ENCODE measurements around the gene CSNK1D. TPM values are rescaled to one million over a fixed set of nuclear protein-coding genes. Genes with fewer than 3 reads are reported as not detected.

The CSNK1D gene
- total RNA-seq: 100 to 1,000 TPM; 166 to 170 TPM

DNA sequence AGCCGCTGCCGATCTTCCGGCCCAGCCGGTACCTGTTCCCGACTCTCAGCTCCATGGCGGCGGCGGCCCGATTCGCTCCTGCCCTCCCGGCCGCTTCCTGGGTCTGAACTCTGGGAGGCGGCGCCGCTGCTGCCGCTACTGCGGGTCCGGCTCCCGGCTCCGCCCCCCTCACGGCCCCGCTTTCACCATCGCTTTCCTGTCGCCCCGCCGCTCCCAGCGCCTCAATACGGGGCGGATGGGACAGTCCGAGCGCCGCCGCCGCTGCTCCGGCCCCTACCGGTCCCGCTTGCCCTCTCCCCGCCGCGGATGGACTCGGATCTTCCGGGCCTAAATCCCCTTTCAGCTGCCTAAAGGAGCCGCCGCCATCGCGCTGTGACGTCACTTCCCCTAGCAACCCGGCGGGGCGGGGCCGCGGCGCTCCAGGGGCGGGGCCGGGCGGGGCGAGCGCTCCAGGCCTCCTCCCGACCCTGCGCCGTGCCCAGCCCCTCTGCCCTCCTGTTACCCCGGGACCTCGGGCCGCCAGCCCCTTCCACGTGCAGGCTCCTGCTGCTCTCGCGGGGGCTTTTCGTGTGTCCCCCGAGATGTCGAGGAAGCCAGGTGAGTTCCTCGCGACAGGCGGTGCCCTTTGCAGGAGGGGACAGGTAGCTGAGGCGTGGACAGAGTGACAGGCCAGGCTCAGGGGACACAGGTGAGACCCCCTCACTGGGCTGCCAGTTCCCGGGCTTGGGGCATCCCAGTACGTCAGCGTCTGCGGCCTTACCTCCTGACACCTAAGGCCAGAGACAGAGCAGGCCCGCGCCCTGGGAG, at the start of gene CSNK1D:
TSS of gene CSNK1D (minus strand) at position 374 of the 807 bp plus-strand sequence. CDS start at position 55, 319 bp downstream.
- ATAC-seq (replicated peaks in 1 of 2) (peak; percentile 89 to 91), DNase-seq (peak; percentile 93)
- H3K9me3 Mint-ChIP-seq: no peaks in the 10 kb centered on the region
- H3K4me1 Mint-ChIP-seq (ENCODE audit: low read depth): peaks cover 55% of the 10 kb centered on the region
- peak within 1 kb of the TSS; percentile 90 to 97 for H3K4me3 Mint-ChIP-seq
- H3K27me3 Mint-ChIP-seq (ENCODE audit: low read depth): no peaks in the 10 kb centered on the region
- peak within 1 kb of the TSS; percentile 96 for H3K27ac Mint-ChIP-seq
- peaks cover 4 to 17% of the 10 kb centered on the region in 2 donors for H3K36me3 Mint-ChIP-seq (ENCODE audit: insufficient read depth in 2 of 2)

DNA sequence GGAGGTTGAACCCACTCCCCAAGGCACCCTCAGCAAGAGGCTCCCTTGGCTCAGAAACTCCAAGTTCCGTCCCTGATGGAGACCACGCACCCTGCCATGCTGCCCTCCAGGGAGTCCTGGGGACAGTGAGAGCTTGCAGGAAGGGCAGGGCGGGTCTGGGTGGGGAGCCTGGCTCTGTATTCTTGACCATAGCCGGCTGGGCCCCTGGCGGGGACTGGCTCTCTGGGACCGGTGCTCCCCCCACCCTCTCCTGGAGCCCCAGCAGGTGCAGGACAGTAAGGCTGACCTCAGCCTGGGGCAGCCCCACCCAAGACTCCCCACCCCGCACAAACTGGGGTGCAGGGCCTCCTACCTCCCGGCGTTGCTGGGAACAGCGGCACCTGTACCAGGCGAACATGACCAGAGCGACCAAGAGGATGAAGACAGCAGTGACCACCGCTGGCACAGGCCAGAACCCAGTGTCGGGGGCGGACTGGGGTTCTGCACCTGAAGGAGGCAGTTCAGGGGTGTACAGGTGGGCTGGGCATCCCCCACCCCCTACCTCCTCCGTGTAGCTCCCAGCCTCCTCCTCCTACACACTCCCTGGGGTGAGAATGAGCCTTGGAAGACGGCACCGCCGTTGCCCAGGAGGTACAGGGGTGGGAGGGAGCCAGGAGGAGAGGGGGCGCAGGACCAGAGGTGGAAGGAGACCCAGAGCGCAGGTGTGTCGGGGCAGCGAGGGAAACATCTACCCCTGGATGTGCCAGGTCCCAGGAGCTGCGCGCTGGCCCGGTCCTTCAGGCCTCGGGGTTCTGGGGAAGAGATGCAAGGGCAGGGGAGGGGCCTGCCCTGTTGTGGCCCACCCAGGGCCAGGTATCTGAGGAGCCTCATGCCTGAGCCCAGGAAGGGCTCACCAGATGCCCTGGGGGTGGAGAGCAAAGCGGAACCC, 49.3 kb upstream of the CSNK1D start:
- ATAC-seq (replicated peaks in 1 of 2): no peak
- no peak for DNase-seq
- H3K27ac Mint-ChIP-seq: peak overlapping the region; percentile 89
- H3K4me1 Mint-ChIP-seq (ENCODE audit: low read depth): peaks cover 24% of the 10 kb centered on the region
- H3K36me3 Mint-ChIP-seq (ENCODE audit: insufficient read depth in 2 of 2): peaks cover 6 to 14% of the 10 kb centered on the region in 2 donors
- no peaks in the 10 kb centered on the region for H3K27me3 Mint-ChIP-seq (ENCODE audit: low read depth)
- H3K9me3 Mint-ChIP-seq: no peaks in the 10 kb centered on the region
- H3K4me3 Mint-ChIP-seq: peak overlapping the region; percentile 85 to 90

DNA sequence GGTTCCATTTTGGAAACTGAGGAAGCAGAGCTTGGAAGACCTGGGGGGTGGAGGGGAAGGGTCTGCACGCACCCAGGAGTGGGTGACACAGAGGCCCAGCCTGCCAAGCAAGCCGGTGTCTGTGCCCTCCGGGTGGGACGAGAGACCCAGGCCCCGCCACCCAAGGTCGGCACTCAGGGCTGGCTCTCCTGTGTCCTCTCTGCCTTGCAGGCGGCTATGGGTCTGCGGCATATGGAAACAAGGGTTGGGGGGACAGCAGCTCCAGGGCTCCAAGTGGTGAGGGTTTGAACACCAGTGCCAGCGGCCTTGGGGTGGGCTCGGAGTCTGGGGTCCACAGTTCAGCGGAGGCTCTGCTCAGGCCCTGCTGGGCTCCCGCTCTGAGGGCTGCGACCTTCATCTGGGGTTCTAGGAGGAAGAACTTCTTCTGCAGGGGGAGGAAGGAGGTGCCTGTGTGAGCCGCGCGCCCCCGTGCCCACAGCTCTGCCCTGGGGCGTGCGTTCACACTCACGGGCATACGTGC, 48.5 kb upstream of the CSNK1D start:
- Mint-ChIP-seq H3K4me1 (ENCODE audit: low read depth) (peaks cover 24% of the 10 kb centered on the region), H3K27me3 (ENCODE audit: low read depth) (no peaks in the 10 kb centered on the region), H3K4me3 (peak overlapping the region; percentile 85 to 90), H3K27ac (peak overlapping the region; percentile 89), H3K36me3 (ENCODE audit: insufficient read depth in 2 of 2) (peaks cover 6 to 16% of the 10 kb centered on the region in 2 donors), H3K9me3 (no peaks in the 10 kb centered on the region)
- ATAC-seq (replicated peaks in 1 of 2) (no peak), DNase-seq (no peak)

DNA sequence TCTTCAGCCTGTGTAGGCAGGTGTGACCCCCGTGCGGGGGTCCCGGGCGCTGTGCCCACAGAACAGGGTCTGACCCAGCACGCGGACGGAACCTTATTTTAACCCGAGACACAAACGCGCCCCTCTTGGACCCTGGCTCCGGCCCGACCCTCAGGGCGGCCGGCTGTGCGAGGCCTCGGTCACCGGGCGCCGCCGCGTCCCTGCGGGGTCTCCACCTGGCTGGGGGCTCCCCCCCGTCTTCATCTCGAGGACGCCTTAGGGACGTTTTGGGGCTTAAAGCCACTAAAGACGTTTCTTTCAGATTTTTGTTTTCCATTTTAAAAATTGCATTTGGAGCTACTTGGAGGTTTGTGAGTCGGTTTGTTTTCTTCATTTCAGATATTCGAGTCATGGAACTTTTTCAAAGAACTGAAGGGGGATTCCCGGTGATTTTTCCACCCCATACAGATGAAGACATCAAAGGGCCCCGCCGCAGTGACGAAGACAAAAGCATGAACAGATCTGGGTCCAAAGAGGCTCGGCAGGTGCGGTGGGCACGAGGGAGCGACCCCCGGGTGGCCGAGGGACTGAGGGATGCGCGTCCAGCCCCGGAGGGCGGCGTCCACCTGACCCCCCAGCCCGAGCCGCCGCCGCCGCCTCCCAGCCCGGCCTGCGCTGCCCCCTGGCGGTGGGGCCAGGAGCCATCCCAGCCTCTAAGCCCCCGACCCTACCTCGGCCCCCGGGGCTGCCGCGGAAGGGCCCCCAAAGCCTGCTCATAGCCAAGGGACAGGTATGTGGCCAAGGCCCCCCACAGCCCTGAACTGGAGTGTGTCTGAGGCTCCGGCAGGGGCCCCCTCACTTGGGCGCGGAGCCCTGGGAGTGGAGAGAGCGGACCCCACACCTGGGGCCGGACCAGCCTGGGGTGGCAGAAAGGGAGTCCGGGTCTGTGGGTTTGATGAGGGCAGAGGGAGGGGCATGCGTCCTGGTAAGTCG, 47.7 kb upstream of the CSNK1D start:
- H3K4me3 Mint-ChIP-seq: peak overlapping the region; percentile 85 to 90
- peaks cover 9 to 22% of the 10 kb centered on the region in 2 donors for H3K36me3 Mint-ChIP-seq (ENCODE audit: insufficient read depth in 2 of 2)
- peaks cover 24% of the 10 kb centered on the region for H3K4me1 Mint-ChIP-seq (ENCODE audit: low read depth)
- peak; percentile 63 to 64 for ATAC-seq (replicated peaks in 1 of 2)
- H3K9me3 Mint-ChIP-seq: no peaks in the 10 kb centered on the region
- peak overlapping the region; percentile 99 for H3K27ac Mint-ChIP-seq
- H3K27me3 Mint-ChIP-seq (ENCODE audit: low read depth): no peaks in the 10 kb centered on the region
- DNase-seq: peak; percentile 83 to 88

DNA sequence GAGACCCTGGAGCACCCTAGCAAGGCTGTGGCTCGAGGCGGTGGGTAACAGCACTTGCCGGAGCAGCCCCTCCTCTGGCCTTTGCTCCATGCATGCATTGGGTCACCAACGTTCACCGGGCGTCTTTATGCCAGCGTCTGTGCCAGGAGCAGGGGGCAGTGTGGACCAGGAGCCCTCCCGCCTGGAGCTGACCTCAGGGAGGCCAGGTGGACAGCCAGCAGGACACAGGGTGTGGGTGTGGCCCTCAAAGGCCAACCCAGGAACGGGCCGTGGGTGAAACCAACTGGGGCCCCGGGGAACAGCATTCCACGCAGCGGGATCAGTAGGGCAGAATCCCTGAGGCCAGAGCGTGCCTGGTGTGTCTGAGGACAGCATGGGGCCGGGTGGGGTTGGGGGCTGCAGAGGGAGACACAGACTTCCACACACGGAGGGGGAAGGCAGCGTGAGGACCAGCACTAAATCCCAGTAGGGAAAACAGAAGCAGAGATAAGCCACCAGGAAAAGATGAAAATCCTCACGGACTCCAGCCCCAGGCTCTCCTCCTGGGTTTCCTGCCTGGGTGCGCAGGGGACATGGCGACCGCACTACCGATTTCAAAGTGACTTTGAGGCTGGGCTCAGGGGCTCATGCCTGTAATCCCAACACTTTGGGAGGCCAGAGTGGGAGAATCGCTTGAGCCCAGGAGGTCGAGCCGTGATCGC, 46.8 kb upstream of the CSNK1D start:
- Mint-ChIP-seq H3K9me3 (no peaks in the 10 kb centered on the region), H3K27me3 (ENCODE audit: low read depth) (no peaks in the 10 kb centered on the region), H3K4me1 (ENCODE audit: low read depth) (peaks cover 24% of the 10 kb centered on the region), H3K36me3 (ENCODE audit: insufficient read depth in 2 of 2) (peaks cover 16 to 29% of the 10 kb centered on the region in 2 donors), H3K27ac (peak overlapping the region; percentile 99), H3K4me3 (no peak overlapping the region)
- DNase-seq: no peak
- ATAC-seq (replicated peaks in 1 of 2): no peak

DNA sequence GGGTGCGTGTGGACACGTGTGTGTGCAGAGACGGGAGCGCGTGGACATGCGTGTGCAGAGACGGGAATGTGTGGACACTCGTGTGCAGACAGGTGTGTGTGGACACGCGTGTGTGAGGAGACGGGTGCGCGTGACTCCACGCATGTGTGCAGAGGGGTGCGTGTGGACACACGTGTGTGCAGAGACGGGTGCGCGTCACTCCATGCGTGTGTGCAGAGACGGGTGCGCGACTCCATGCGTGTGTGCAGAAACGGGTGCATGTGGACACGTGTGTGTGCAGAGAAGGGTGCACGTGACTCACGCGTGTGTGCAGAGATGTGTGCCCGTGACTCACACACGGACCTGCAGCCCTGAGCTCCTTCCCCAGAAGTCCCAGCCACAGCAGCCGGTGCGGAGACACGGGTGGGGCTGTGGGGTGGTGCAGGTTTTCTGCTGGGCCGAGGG, 46.1 kb upstream of the CSNK1D start:
- no peaks in the 10 kb centered on the region for H3K9me3 Mint-ChIP-seq
- H3K4me3 Mint-ChIP-seq: no peak overlapping the region
- ATAC-seq (replicated peaks in 1 of 2) (no peak), DNase-seq (no peak)
- H3K4me1 Mint-ChIP-seq (ENCODE audit: low read depth): peaks cover 17% of the 10 kb centered on the region
- H3K36me3 Mint-ChIP-seq (ENCODE audit: insufficient read depth in 2 of 2): peaks cover 16 to 30% of the 10 kb centered on the region in 2 donors
- H3K27ac Mint-ChIP-seq: no peak overlapping the region
- H3K27me3 Mint-ChIP-seq (ENCODE audit: low read depth): no peaks in the 10 kb centered on the region

DNA sequence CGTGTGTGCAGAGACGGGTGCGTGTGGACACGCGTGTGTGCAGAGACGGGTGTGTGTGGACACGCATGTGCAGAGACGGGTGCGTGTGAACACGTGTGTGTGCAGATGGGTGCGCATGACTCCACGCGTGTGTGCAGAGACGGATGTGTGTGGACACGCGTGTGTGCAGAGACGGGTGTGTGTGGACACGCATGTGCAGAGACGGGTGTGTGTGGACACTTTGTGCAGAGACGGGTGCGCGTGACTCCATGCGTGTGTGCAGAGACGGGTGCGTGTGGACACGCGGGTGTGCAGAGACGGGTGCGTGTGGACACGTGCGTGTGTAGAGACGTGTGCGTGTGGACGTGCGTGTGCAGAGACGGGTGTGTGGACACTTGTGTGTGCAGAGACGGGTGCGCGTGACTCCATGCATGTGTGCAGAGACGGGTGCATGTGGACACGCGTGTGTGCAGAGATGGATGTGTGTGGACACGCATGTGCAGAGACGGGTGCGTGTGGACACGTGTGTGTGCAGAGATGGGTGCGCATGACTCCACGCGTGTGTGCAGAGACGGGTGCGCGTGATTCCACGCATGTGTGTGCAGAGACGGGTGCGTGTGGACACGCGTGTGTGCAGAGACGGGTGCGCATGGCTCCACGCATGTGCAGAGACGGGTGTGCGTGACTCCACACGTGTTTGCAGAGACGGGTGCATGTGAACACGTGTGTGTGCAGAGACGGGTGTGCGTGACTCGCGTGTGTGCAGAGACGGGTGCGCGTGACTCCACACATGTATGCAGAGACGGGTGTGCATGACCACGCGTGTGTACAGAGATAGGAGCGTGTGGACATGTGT, 45.5 kb upstream of the CSNK1D start:
- Mint-ChIP-seq H3K27me3 (ENCODE audit: low read depth) (no peaks in the 10 kb centered on the region), H3K9me3 (no peaks in the 10 kb centered on the region), H3K27ac (no peak overlapping the region), H3K36me3 (ENCODE audit: insufficient read depth in 2 of 2) (peaks cover 16 to 33% of the 10 kb centered on the region in 2 donors), H3K4me1 (ENCODE audit: low read depth) (peaks cover 18% of the 10 kb centered on the region), H3K4me3 (no peak overlapping the region)
- DNase-seq: no peak
- no peak for ATAC-seq (replicated peaks in 1 of 2)

DNA sequence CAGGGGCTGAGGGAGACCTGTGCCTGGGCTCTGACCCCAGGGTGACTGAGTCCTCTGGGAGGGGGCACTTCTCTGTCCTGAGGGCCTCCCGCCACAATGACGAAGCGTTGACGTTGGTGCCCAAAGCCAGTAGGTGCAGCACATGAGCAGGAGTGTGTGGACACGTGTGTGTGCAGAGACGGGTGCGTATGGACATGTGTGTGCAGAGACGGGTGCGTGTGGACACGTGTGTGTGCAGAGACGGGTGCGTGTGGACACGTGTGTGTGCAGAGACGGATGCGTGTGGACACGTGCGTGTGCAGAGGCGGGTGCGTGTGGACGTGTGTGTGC, 44.6 kb upstream of the CSNK1D start:
- ATAC-seq (replicated peaks in 1 of 2): no peak

DNA sequence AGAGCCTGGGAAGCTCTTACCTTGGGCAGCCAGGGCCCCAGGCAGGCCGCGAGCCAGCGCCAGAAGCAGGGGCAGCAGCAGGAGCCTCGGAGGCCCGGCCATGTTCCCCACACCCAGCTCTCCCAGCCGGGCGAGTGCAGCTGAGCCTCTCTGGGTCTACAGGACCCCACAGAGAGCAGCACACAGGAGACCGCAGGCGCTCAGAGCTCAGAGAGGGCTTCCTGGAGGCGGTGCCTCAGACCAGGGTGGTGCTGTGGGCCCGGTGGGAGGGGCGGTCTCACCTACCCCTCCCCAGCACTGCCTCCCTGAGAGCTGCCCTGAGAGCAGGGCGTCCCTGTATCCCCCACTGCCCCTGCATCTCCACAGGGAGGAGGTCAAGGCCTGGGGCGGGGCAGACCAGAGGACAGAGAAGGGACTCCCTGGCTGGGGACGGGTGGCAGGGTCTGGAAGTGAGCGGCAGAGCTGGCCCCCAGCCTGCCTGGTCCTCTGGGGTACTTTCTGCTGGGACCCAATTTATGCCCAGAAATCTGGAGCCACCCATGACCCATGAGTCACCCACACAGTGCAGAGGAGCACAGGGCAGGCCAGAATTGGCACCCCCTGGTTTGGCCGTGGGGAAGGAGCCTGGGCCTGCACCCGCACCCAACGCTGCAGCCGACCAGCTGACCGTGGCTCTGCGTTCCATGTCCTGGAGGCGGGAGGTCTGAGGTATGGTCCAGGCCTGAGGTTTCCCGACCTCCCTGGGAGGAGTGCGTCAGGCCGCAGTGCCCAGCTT, 44.1 kb upstream of the CSNK1D start, which contains the start of gene CD7:
TSS of gene CD7 (minus strand) at position 215 of the 775 bp plus-strand sequence. CDS start at position 102, 113 bp downstream.
- H3K27ac Mint-ChIP-seq: peak within 1 kb of the TSS; percentile 89
- no peaks in the 10 kb centered on the region for H3K9me3 Mint-ChIP-seq
- peaks cover 16 to 36% of the 10 kb centered on the region in 2 donors for H3K36me3 Mint-ChIP-seq (ENCODE audit: insufficient read depth in 2 of 2)
- no peaks in the 10 kb centered on the region for H3K27me3 Mint-ChIP-seq (ENCODE audit: low read depth)
- ATAC-seq (replicated peaks in 1 of 2) (peak; percentile 83), DNase-seq (peak; percentile 77 to 85)
- no peak within 1 kb of the TSS for H3K4me3 Mint-ChIP-seq
- peaks cover 13% of the 10 kb centered on the region for H3K4me1 Mint-ChIP-seq (ENCODE audit: low read depth)

More for the DNA sequence above, 44.6 kb upstream of the CSNK1D start:
- H3K4me1 Mint-ChIP-seq (ENCODE audit: low read depth): peaks cover 18% of the 10 kb centered on the region
- no peak for DNase-seq
- no peaks in the 10 kb centered on the region for H3K27me3 Mint-ChIP-seq (ENCODE audit: low read depth)
- peaks cover 16 to 36% of the 10 kb centered on the region in 2 donors for H3K36me3 Mint-ChIP-seq (ENCODE audit: insufficient read depth in 2 of 2)
- no peak overlapping the region for H3K4me3 Mint-ChIP-seq
- no peaks in the 10 kb centered on the region for H3K9me3 Mint-ChIP-seq
- H3K27ac Mint-ChIP-seq: no peak overlapping the region

DNA sequence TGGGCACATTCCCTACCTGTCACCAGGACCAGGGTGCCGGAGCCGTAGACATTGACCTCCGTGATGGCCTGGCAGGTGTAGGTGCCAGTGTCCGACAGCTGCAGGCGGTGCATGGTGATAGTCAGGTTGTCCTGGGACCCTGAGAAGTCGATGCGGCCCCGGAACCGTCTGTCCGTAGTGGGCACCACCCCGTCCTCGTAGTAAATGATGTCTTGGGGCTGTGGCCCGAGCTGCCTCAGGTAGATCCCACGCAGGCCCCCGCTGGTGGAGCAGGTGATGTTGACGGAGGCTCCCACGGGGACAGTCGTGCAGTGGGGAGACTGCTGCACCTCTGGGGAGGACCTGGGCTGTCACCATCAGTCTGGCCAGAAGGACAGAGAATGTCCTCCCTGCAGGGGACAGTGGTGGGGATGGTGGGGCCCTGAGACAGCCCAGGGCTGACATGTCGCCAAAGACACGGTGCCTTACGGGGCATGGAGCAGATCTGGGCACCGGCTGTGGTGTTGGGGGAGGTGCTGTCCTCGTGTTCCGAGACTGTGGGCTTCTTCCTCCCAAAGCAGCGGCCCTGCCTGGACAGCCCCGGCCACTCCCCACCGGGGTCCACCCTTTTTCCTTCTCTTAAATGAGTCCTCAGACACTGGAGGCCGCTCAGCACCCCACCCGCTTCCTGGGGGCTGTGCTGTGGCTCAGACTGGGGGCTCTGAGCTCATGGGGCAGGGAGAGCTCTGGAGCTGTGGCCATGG, 43.3 kb upstream of the CSNK1D start:
- Mint-ChIP-seq H3K9me3 (no peaks in the 10 kb centered on the region), H3K27ac (peak overlapping the region; percentile 89), H3K27me3 (ENCODE audit: low read depth) (no peaks in the 10 kb centered on the region), H3K4me3 (no peak overlapping the region), H3K4me1 (ENCODE audit: low read depth) (peaks cover 13% of the 10 kb centered on the region), H3K36me3 (ENCODE audit: insufficient read depth in 2 of 2) (peaks cover 13 to 34% of the 10 kb centered on the region in 2 donors)
- ATAC-seq (replicated peaks in 1 of 2): peak; percentile 15 to 16
- DNase-seq: peak in 1 of 2 donors; percentile 44

Measured in activated T-cell treated with anti-CD3 and anti-CD28 coated beads, Interleukin-2, amount 50 U/mL, for 72 hours (primary cell).